Lower lobe of right lung (tissue), 2 donors: ENCODE results near the gene COLEC11. TPM values are rescaled to one million over a fixed set of nuclear protein-coding genes. Genes with fewer than 3 reads are reported as not detected.

ENCODE experiments used
- ATAC-seq, 2 donors: fragments of 200-7000 bp; cut with Tn5 transposase; one replicate each; pipeline ENCODE4 v1.9.1; 2020 to 2022; ENCODE audit warnings: mild to moderate bottlenecking in 2 of 2, moderate library complexity in 2 of 2
- DNase-seq: peaks from one replicate; pipeline ENCODE4 v3.0.0-alpha.2; 2020
- H3K27ac ChIP-seq: fragments of 200-600 bp; one replicate; pipeline ENCODE4 v1.8.0; 2022
- H3K27me3 ChIP-seq: fragments of 200-600 bp; one replicate; pipeline ENCODE4 v1.8.0; 2022; ENCODE audit warnings: low read depth
- H3K36me3 ChIP-seq: fragments of 200-600 bp; one replicate; pipeline ENCODE4 v1.8.0; 2022; ENCODE audit warnings: mild to moderate bottlenecking
- H3K4me1 ChIP-seq: fragments of 200-600 bp; one replicate; pipeline ENCODE4 v1.8.0; 2022
- H3K4me3 ChIP-seq: fragments of 200-600 bp; one replicate; pipeline ENCODE4 v1.8.0; 2022; ENCODE audit warnings: mild to moderate bottlenecking
- H3K9me3 ChIP-seq: fragments of 200-600 bp; one replicate; pipeline ENCODE4 v1.8.0; 2022
- intact Hi-C: fragments of 100-400 bp; cut with DNase I; formaldehyde crosslinking; loops from one replicate; pipeline ENCODE4 v1.11.0; 2022
- total RNA-seq: library from RNA; stranded (reverse); fragmentation: NEBNext Ultra II Directional; extraction: Animal tissue kit (Norgen Biotek cat#: 25700); gene quantifications from one replicate; pipeline ENCODE4 v1.2.1, GENCODE V29; 2021
- TF ChIP-seq, protein P1 (sequence below): fragments of 200-600 bp; IDR thresholded peaks from one replicate; pipeline ENCODE4 v1.8.0; 2022; ENCODE audit warnings: antibody characterized with exemption, mild to moderate bottlenecking
- donor health status: DM: no; HTN: yes; CAD: no; lungs with severe emphysema.

Gene COLEC11
- total RNA-seq, 1 donor from 2014 or later = 0.30 TPM

DNA sequence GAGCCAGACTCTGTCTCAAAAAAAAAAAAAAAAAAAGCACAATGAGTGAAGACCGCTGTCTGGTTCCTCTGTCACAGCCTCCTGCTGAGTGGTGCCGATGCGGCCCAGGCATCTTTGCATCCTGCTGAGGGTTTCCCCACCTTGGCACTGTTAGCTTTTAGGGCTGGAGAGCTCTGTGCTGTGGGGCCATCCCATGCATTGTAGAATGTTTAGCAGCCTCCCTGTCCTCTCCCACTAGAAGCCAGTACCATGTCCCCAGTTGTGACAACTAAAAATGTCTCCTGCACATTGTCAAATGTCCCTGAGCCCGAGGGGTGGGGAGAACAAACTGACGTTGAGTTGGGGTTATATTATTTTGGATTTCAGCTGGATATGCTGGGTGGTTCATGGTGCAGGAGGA is 7.9 kb upstream of the COLEC11 start:
- ATAC-seq = no peak
- Histone ChIP-seq H3K4me3 (no peak overlapping the region), H3K9me3 (no peaks in the 10 kb centered on the region), H3K4me1 (peaks cover 3% of the 10 kb centered on the region), H3K27me3 (no peaks in the 10 kb centered on the region), H3K27ac (no peak overlapping the region), H3K36me3 (peaks cover 27% of the 10 kb centered on the region)
- intact Hi-C loops = no loop called here
- DNase-seq = no peak
- TF ChIP-seq, protein P1, sequence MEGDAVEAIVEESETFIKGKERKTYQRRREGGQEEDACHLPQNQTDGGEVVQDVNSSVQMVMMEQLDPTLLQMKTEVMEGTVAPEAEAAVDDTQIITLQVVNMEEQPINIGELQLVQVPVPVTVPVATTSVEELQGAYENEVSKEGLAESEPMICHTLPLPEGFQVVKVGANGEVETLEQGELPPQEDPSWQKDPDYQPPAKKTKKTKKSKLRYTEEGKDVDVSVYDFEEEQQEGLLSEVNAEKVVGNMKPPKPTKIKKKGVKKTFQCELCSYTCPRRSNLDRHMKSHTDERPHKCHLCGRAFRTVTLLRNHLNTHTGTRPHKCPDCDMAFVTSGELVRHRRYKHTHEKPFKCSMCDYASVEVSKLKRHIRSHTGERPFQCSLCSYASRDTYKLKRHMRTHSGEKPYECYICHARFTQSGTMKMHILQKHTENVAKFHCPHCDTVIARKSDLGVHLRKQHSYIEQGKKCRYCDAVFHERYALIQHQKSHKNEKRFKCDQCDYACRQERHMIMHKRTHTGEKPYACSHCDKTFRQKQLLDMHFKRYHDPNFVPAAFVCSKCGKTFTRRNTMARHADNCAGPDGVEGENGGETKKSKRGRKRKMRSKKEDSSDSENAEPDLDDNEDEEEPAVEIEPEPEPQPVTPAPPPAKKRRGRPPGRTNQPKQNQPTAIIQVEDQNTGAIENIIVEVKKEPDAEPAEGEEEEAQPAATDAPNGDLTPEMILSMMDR = no peak

DNA sequence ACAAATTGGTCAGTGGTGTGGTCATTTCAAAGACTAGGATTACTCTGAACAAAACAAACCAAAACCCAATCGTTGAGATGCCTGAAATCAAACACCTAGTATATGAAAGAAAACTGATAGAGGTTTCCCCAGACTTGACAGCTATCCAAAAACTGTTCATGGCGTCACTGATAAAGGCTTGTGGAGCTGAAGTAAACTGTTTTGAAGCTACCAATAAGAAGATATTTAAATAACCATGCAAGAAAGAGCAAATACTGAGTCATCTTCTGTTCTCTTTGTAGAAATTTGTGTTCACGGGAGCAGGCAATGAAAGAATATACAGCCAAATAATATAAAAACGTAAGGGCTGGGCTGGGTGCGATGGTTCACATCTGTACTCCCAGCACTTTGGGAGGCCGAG is 7.5 kb upstream of the COLEC11 start:
- no peaks in the 10 kb centered on the region for H3K9me3 ChIP-seq
- H3K4me1 ChIP-seq = peaks cover 3% of the 10 kb centered on the region
- intact Hi-C loops = no loop called here
- ATAC-seq (no peak), DNase-seq (no peak)
- H3K27ac ChIP-seq = no peak overlapping the region
- no peak overlapping the region for H3K4me3 ChIP-seq
- TF ChIP-seq, protein P1 = no peak
- H3K36me3 ChIP-seq = peaks cover 23% of the 10 kb centered on the region
- no peaks in the 10 kb centered on the region for H3K27me3 ChIP-seq

DNA sequence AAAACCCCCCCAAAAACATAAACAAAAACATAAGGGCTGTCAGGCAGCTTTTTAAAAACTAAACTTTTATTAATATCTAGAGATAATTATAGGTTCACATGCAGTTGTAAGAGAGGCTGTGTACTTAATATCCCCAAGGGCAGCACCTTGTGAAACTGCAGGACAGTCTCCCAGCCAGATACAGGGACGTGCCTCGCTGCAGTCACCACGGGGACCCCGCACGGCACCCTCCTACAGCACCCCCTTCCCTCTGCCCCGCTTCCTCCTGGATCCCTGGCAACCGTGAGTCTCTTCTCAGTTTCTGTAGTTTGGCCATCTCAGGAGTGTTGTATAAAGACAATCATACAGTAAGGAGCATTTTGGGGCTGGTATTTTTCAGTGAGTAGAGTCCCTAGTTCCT is 6.8 kb upstream of the COLEC11 start:
- H3K4me3 ChIP-seq = no peak overlapping the region
- peaks cover 3% of the 10 kb centered on the region for H3K4me1 ChIP-seq
- peaks cover 17% of the 10 kb centered on the region for H3K36me3 ChIP-seq
- intact Hi-C loops = no loop called here
- TF ChIP-seq, protein P1 = no peak
- DNase-seq (no peak), ATAC-seq (no peak)
- H3K9me3 ChIP-seq = no peaks in the 10 kb centered on the region
- no peaks in the 10 kb centered on the region for H3K27me3 ChIP-seq
- H3K27ac ChIP-seq = no peak overlapping the region

DNA sequence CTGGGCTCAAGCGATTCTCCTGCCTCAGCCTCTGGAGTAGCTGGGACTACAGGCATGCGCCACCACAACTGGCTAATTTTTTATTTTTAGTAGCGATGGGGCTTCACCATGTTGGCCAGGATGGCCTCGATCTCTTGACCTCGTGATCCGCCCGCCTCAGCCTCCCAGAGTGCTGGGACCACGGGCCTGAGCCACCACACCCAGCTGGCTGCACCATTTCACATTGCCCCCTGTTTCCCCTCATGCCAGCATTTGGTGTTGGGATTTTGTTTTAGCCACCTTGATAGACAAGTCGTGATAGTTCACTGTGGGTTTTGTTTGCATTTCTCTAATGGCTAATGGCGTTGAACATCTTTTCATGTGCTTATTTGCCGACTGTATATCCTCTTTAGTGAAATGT is 5.8 kb upstream of the COLEC11 start:
- no peaks in the 10 kb centered on the region for H3K9me3 ChIP-seq
- peaks cover 3% of the 10 kb centered on the region for H3K4me1 ChIP-seq
- no peaks in the 10 kb centered on the region for H3K27me3 ChIP-seq
- intact Hi-C loops = no loop called here
- no peak for DNase-seq
- H3K27ac ChIP-seq = no peak overlapping the region
- TF ChIP-seq, protein P1 = no peak
- H3K36me3 ChIP-seq = peaks cover 7% of the 10 kb centered on the region
- no peak overlapping the region for H3K4me3 ChIP-seq
- no peak for ATAC-seq

GRCh38 chr2:3595404-3595803 is 492 bp downstream of the COLEC11 start:
- ATAC-seq (no peak), DNase-seq (no peak)
- H3K9me3 ChIP-seq = no peaks in the 10 kb centered on the region
- H3K4me1 ChIP-seq = peaks cover 4% of the 10 kb centered on the region
- H3K4me3 ChIP-seq = no peak overlapping the region
- no peak overlapping the region for H3K27ac ChIP-seq
- intact Hi-C loops = no loop called here
- no peaks in the 10 kb centered on the region for H3K36me3 ChIP-seq
- TF ChIP-seq, protein P1 = no peak
- H3K27me3 ChIP-seq = no peaks in the 10 kb centered on the region

- no peak overlapping the region for H3K27ac ChIP-seq
- TF ChIP-seq, protein P1 = no peak
- intact Hi-C loops = no loop called here
- H3K4me3 ChIP-seq = no peak overlapping the region
- H3K4me1 ChIP-seq = peaks cover 4% of the 10 kb centered on the region
- H3K9me3 ChIP-seq = no peaks in the 10 kb centered on the region
- ATAC-seq (no peak), DNase-seq (no peak)
- H3K36me3 ChIP-seq = no peaks in the 10 kb centered on the region
- no peaks in the 10 kb centered on the region for H3K27me3 ChIP-seq
Observed at GRCh38 chr2:3595985-3596384, 1.1 kb downstream of the COLEC11 start.
